Testis (tissue), 3 donors: ENCODE data around the gene TMEM52. TPM values are rescaled to one million over a fixed set of nuclear protein-coding genes. Genes with fewer than 3 reads are reported as not detected.

ENCODE experiments used
- DNase-seq: peaks from one replicate; pipeline ENCODE4 v3.0.0-alpha.2; 2019
- H3K27ac ChIP-seq, 2 donors: fragments of 200-600 bp; sonication (generic); one replicate each; pipeline ENCODE4 v1.5.1; 2019
- H3K27me3 ChIP-seq: fragments of 200-600 bp; sonication (generic); one replicate; pipeline ENCODE4 v1.5.1; 2019
- H3K36me3 ChIP-seq: fragments of 200-600 bp; sonication (generic); one replicate; pipeline ENCODE4 v1.5.1; 2017; ENCODE audit warnings: low read depth; ENCODE audit errors: missing control alignments
- H3K4me1 ChIP-seq: fragments of 200-600 bp; sonication (generic); one replicate; pipeline ENCODE4 v1.5.1; 2019
- H3K4me3 ChIP-seq, 2 donors: fragments of 200-600 bp; sonication (generic); one replicate each; pipeline ENCODE4 v1.5.1; 2017 to 2019
- H3K9me3 ChIP-seq: fragments of 200-600 bp; sonication (generic); one replicate; pipeline ENCODE4 v1.5.1; 2017
- CTCF ChIP-seq, 3 experiments: fragments of 450-650 bp in 2 of 3; fragments of 200-600 bp in 1 of 3; sonication (generic) in 1 of 3; IDR thresholded peaks; one replicate each; pipeline ENCODE4 v1.5.1; 2016 to 2019; ENCODE audit warnings: antibody characterized with exemption in 3 of 3, mild to moderate bottlenecking in 2 of 3, moderate library complexity in 1 of 3
- POLR2A ChIP-seq: fragments of 450-650 bp; IDR thresholded peaks from one replicate; pipeline ENCODE4 v1.6.1; 2017; ENCODE audit warnings: antibody characterized with exemption, mild to moderate bottlenecking, moderate library complexity
- WGBS, 2 donors: methylation state at CpG; one replicate each; pipeline ENCODE4 v1.1.5; 2018; 5-methylcytosine and 5-hydroxymethylcytosine counted together
- intact Hi-C: fragments of 100-400 bp; cut with DNase I; formaldehyde crosslinking; loops from one replicate; pipeline ENCODE4 v1.15.1; 2023; ENCODE audit warnings: low total_unique reads
- polyA plus RNA-seq: library from polyadenylated mRNA; stranded (reverse); fragments of 350-450 nt; fragmentation: Illumina TruSeq; extraction: RNeasy Lipid Tissue Mini Kit (QIAGEN cat#74804); gene quantifications from one replicate; pipeline ENCODE4 v1.2.3, GENCODE V29; 2014; ENCODE audit warnings: low read depth, low replicate concordance; ENCODE audit not compliant: insufficient read depth
- total RNA-seq, 2 donors: library from RNA; depleted of rRNA; stranded (reverse); fragments of >200 nt; gene quantifications; one replicate each; pipeline ENCODE4 v1.2.3, GENCODE V29; 2016

TMEM52 gene
- total and polyA plus RNA-seq, 3 donors from 2014 or later: 40.8 to 143 (median 74.0) TPM

GRCh38 chr1:1941211-1941841 is 22.2 kb upstream of the TMEM52 start:
- WGBS, 2 donors: 81 to 83% methylated on average over 18 to 19 of the region's 19 CpGs
- Histone ChIP-seq H3K4me1 (peaks cover 8% of the 10 kb centered on the region), H3K27me3 (no peaks in the 10 kb centered on the region), H3K4me3 (no peak overlapping the region), H3K36me3 (no peaks in the 10 kb centered on the region), H3K9me3 (no peaks in the 10 kb centered on the region), H3K27ac (no peak overlapping the region)
- no peak for TF ChIP-seq POLR2A
- TF ChIP-seq CTCF (IDR thresholded peaks at IDR 0.05): no peak
- DNase-seq: no peak
- intact Hi-C loops: loop anchor here (5.0 kb wide), 1 partner anchor 101 kb away; no protein-coding TSS in a partner anchor

- WGBS, 2 donors: 89 to 94% methylated on average over 10 to 12 of the region's 12 CpGs
- Histone ChIP-seq H3K36me3 (no peaks in the 10 kb centered on the region), H3K4me3 (no peak overlapping the region), H3K9me3 (no peaks in the 10 kb centered on the region), H3K27me3 (no peaks in the 10 kb centered on the region), H3K4me1 (peaks cover 4% of the 10 kb centered on the region), H3K27ac (no peak overlapping the region)
- intact Hi-C loops: loop anchor here (5.0 kb wide), 1 partner anchor 102 kb away; no protein-coding TSS in a partner anchor
- no peak for DNase-seq
- TF ChIP-seq CTCF (IDR thresholded peaks at IDR 0.05): no peak
- TF ChIP-seq POLR2A: no peak
Measured at GRCh38 chr1:1940123-1940425, 21.0 kb upstream of the TMEM52 start.

GRCh38 chr1:1939296-1940122 is 20.4 kb upstream of the TMEM52 start:
- Histone ChIP-seq H3K4me1 (peaks cover 4% of the 10 kb centered on the region), H3K4me3 (no peak overlapping the region), H3K27ac (no peak overlapping the region), H3K27me3 (no peaks in the 10 kb centered on the region), H3K9me3 (no peaks in the 10 kb centered on the region), H3K36me3 (no peaks in the 10 kb centered on the region)
- DNase-seq: no peak
- WGBS, 2 donors: 91 to 94% methylated on average over 18 to 28 of the region's 28 CpGs
- intact Hi-C loops: loop anchor here (5.0 kb wide), 1 partner anchor 103 kb away; no protein-coding TSS in a partner anchor
- no peak for TF ChIP-seq POLR2A
- no peak for TF ChIP-seq CTCF (IDR thresholded peaks at IDR 0.05)

GRCh38 chr1:1938613-1939295 is 19.7 kb upstream of the TMEM52 start:
- no peak for TF ChIP-seq CTCF (IDR thresholded peaks at IDR 0.05)
- no peak for TF ChIP-seq POLR2A
- DNase-seq: no peak
- no peaks in the 10 kb centered on the region for H3K9me3 ChIP-seq
- H3K27ac ChIP-seq: no peak overlapping the region
- H3K4me3 ChIP-seq: no peak overlapping the region
- no peaks in the 10 kb centered on the region for H3K4me1 ChIP-seq
- WGBS, 2 donors: 83 to 88% methylated on average over 18 to 24 of the region's 24 CpGs
- H3K27me3 ChIP-seq: no peaks in the 10 kb centered on the region
- H3K36me3 ChIP-seq: no peaks in the 10 kb centered on the region
- intact Hi-C loops: no loop called here
